Astrocyte (in vitro differentiated cells and primary cell): ENCODE data around the gene MVP. TPM values are rescaled to one million over a fixed set of nuclear protein-coding genes. Genes with fewer than 3 reads are reported as not detected.

ENCODE experiments used
- DNase-seq: peaks from one replicate; pipeline ENCODE4 v3.0.0-alpha.2; 2010; ENCODE audit warnings: low read depth
- FAIRE-seq: peaks from 2 replicates; lab custom pipeline; 2011; peaks lifted over from hg19 to GRCh38; lab: Jason Lieb, UNC
- H2AFZ ChIP-seq: 2 replicates; pipeline ENCODE4 v1.6.0; 2012; ENCODE audit warnings: low read depth, low read length, inconsistent platforms
- H3K27ac ChIP-seq: 2 replicates; pipeline ENCODE4 v1.5.1; 2011; ENCODE audit warnings: low read depth, low read length, inconsistent platforms
- H3K27me3 ChIP-seq: 2 replicates; pipeline ENCODE4 v1.6.0; 2011; ENCODE audit warnings: low read length, inconsistent platforms; ENCODE audit not compliant: insufficient read depth
- H3K36me3 ChIP-seq: 2 replicates; pipeline ENCODE4 v1.5.1; 2011; ENCODE audit warnings: low read length, inconsistent platforms; ENCODE audit not compliant: insufficient read depth
- H3K4me1 ChIP-seq: 2 replicates; pipeline ENCODE4 v1.5.1; 2011; ENCODE audit warnings: low read length, inconsistent platforms; ENCODE audit not compliant: insufficient read depth
- H3K4me2 ChIP-seq: 2 replicates; pipeline ENCODE4 v1.6.0; 2012; ENCODE audit warnings: low read length, inconsistent platforms
- H3K4me3 ChIP-seq: 2 replicates; pipeline ENCODE4 v1.5.1; 2011; ENCODE audit warnings: low read depth, mild to moderate bottlenecking, low read length, inconsistent platforms; ENCODE audit not compliant: insufficient read depth
- H3K79me2 ChIP-seq: 2 replicates; pipeline ENCODE4 v1.6.0; 2012; ENCODE audit warnings: mild to moderate bottlenecking, low read length, inconsistent platforms; ENCODE audit not compliant: insufficient read depth
- H3K9ac ChIP-seq: 2 replicates; pipeline ENCODE4 v1.6.0; 2012; ENCODE audit warnings: mild to moderate bottlenecking, low read length, inconsistent platforms
- H3K9me3 ChIP-seq: 2 replicates; pipeline ENCODE4 v1.5.1; 2012; ENCODE audit warnings: low read depth, mild to moderate bottlenecking, low read length, inconsistent platforms; ENCODE audit not compliant: insufficient read depth
- H4K20me1 ChIP-seq: 2 replicates; pipeline ENCODE4 v1.6.0; 2012; ENCODE audit warnings: low read length, inconsistent platforms; ENCODE audit not compliant: insufficient read depth
- H3K27ac Mint-ChIP-seq: one replicate; pipeline ENCODE4 v1.8.0; 2021; ENCODE audit warnings: mild to moderate bottlenecking, mixed read lengths; ENCODE audit not compliant: unreplicated experiment
- H3K27me3 Mint-ChIP-seq: one replicate; pipeline ENCODE4 v1.8.0; 2021; ENCODE audit warnings: low read depth, mixed read lengths; ENCODE audit not compliant: unreplicated experiment
- H3K36me3 Mint-ChIP-seq: one replicate; pipeline ENCODE4 v1.8.0; 2021; ENCODE audit warnings: low read depth, mixed read lengths; ENCODE audit not compliant: unreplicated experiment
- H3K4me1 Mint-ChIP-seq: one replicate; pipeline ENCODE4 v1.8.0; 2021; ENCODE audit warnings: low read depth, mixed read lengths; ENCODE audit not compliant: unreplicated experiment
- H3K4me3 Mint-ChIP-seq: one replicate; pipeline ENCODE4 v1.8.0; 2021; ENCODE audit warnings: mild to moderate bottlenecking, moderate library complexity, mixed read lengths; ENCODE audit not compliant: unreplicated experiment
- H3K9me3 Mint-ChIP-seq: one replicate; pipeline ENCODE4 v1.8.0; 2021; ENCODE audit warnings: mild to moderate bottlenecking, mixed read lengths; ENCODE audit not compliant: unreplicated experiment
- EZH2 ChIP-seq: IDR thresholded peaks from 2 replicates; pipeline ENCODE4 v1.6.1; 2012; ENCODE audit warnings: mild to moderate bottlenecking, low read length, inconsistent platforms; ENCODE audit not compliant: insufficient read depth
- total RNA-seq: library from RNA; stranded (reverse); gene quantifications from 2 replicates; pipeline ENCODE4 v1.2.1, GENCODE V29; 2021
- TF ChIP-seq, protein P1 (sequence below): IDR thresholded peaks from 2 replicates; pipeline ENCODE4 v1.5.1; 2011; ENCODE audit warnings: low read depth, mild to moderate bottlenecking, inconsistent platforms, low read length, moderate library complexity; ENCODE audit not compliant: insufficient read depth

Gene MVP
- total RNA-seq, 1 donor from 2014 or later: 38.7 TPM

DNA sequence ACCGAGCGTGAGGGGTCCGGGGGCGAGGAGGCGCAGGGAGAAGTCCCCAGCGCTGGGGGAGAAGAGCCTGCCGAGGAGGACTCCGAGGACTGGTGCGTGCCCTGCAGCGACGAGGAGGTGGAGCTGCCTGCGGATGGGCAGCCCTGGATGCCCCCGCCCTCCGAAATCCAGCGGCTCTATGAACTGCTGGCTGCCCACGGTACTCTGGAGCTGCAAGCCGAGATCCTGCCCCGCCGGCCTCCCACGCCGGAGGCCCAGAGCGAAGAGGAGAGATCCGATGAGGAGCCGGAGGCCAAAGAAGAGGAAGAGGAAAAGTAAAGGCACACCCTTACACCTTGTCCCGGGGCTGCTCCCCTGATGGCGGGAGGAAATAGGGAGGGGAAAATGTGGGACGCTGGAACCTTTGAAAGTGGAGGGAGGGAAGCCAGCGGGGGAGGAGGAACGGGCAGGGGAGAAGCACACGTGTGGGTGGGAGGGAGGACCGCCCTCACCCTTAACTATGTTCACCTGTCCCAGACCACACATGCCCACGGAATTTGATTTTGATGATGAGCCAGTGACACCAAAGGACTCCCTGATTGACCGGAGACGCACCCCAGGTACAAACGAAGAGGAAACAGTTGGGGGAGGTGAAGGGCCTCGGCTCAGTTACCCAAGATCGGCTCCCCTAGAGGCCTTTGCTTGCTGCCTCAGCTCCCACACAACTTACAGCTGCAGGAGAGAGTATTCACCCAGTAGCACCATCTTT, 3.4 kb upstream of the MVP start:
- Histone ChIP-seq H3K4me1 (peaks cover 29% of the 10 kb centered on the region), H4K20me1 (peaks cover 6% of the 10 kb centered on the region), H3K9me3 (no peaks in the 10 kb centered on the region), H3K4me3 (peak overlapping the region; percentile 79), H3K27me3 (no peaks in the 10 kb centered on the region), H3K27ac (peak overlapping the region; percentile 85), H2AFZ (peak overlapping the region; percentile 93), H3K79me2 (peaks cover 58% of the 10 kb centered on the region), H3K4me2 (peak overlapping the region; percentile 93), H3K36me3 (peaks cover 4% of the 10 kb centered on the region), H3K9ac (peak overlapping the region; percentile 83)
- DNase-seq (no peak), FAIRE-seq (no peak)
- H3K27ac Mint-ChIP-seq: peak overlapping the region; percentile 41
- no peaks in the 10 kb centered on the region for H3K27me3 Mint-ChIP-seq
- H3K4me3 Mint-ChIP-seq: peak overlapping the region; percentile 89
- TF ChIP-seq, protein P1, sequence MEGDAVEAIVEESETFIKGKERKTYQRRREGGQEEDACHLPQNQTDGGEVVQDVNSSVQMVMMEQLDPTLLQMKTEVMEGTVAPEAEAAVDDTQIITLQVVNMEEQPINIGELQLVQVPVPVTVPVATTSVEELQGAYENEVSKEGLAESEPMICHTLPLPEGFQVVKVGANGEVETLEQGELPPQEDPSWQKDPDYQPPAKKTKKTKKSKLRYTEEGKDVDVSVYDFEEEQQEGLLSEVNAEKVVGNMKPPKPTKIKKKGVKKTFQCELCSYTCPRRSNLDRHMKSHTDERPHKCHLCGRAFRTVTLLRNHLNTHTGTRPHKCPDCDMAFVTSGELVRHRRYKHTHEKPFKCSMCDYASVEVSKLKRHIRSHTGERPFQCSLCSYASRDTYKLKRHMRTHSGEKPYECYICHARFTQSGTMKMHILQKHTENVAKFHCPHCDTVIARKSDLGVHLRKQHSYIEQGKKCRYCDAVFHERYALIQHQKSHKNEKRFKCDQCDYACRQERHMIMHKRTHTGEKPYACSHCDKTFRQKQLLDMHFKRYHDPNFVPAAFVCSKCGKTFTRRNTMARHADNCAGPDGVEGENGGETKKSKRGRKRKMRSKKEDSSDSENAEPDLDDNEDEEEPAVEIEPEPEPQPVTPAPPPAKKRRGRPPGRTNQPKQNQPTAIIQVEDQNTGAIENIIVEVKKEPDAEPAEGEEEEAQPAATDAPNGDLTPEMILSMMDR: no peak
- peaks cover 26% of the 10 kb centered on the region for H3K4me1 Mint-ChIP-seq
- peaks cover 8% of the 10 kb centered on the region for H3K36me3 Mint-ChIP-seq
- H3K9me3 Mint-ChIP-seq: no peaks in the 10 kb centered on the region

DNA sequence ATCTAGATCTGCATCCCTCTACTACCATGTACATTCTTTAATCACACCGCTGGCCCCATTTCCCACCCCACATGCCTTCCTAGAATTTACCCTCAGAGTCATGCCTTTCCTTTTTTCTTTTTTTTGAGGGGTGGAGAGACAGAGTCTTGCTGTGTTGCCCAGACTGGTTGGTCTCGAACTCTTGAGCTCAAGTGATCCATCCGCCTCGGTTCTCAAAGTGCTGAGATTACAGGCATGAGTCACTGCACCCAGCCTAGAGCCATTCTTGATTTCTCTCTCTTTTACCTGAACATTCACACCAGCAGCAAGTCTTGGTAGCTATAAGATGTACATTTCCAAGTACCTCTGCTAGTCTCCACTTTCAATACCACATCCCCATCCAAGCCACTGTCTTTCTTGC, 2.2 kb upstream of the MVP start:
- no peak overlapping the region for H2AFZ ChIP-seq
- H3K9ac ChIP-seq: no peak overlapping the region
- H3K9me3 Mint-ChIP-seq: no peaks in the 10 kb centered on the region
- DNase-seq: no peak
- H3K27me3 ChIP-seq: no peaks in the 10 kb centered on the region
- peaks cover 30% of the 10 kb centered on the region for H3K4me1 Mint-ChIP-seq
- H3K36me3 Mint-ChIP-seq: peaks cover 8% of the 10 kb centered on the region
- peaks cover 4% of the 10 kb centered on the region for H3K36me3 ChIP-seq
- no peak for FAIRE-seq
- peak overlapping the region; percentile 89 for H3K4me3 Mint-ChIP-seq
- H3K27me3 Mint-ChIP-seq: no peaks in the 10 kb centered on the region
- no peak overlapping the region for H3K4me3 ChIP-seq
- H4K20me1 ChIP-seq: peaks cover 6% of the 10 kb centered on the region
- H3K9me3 ChIP-seq: no peaks in the 10 kb centered on the region
- peak overlapping the region; percentile 28 for H3K27ac Mint-ChIP-seq
- peaks cover 40% of the 10 kb centered on the region for H3K4me1 ChIP-seq
- peaks cover 71% of the 10 kb centered on the region for H3K79me2 ChIP-seq
- peak overlapping the region; percentile 34 for H3K4me2 ChIP-seq
- TF ChIP-seq, protein P1: no peak
- TF ChIP-seq EZH2: no peak
- H3K27ac ChIP-seq: no peak overlapping the region

DNA sequence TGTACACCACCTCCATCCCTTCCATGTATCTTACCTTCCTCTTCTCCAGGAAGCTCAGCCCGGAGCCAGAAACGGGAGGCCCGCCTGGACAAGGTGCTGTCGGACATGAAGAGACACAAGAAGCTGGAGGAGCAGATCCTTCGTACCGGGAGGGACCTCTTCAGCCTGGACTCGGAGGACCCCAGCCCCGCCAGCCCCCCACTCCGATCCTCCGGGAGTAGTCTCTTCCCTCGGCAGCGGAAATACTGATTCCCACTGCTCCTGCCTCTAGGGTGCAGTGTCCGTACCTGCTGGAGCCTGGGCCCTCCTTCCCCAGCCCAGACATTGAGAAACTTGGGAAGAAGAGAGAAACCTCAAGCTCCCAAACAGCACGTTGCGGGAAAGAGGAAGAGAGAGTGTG, 756 bp upstream of the MVP start:
- peaks cover 82% of the 10 kb centered on the region for H3K79me2 ChIP-seq
- DNase-seq (no peak), FAIRE-seq (no peak)
- peaks cover 52% of the 10 kb centered on the region for H3K4me1 ChIP-seq
- peaks cover 26% of the 10 kb centered on the region for H3K4me1 Mint-ChIP-seq
- H3K27me3 ChIP-seq: no peaks in the 10 kb centered on the region
- H3K9me3 Mint-ChIP-seq: no peaks in the 10 kb centered on the region
- peaks cover 9% of the 10 kb centered on the region for H4K20me1 ChIP-seq
- peaks cover 8% of the 10 kb centered on the region for H3K36me3 Mint-ChIP-seq
- H3K27ac ChIP-seq: no peak overlapping the region
- H3K4me3 Mint-ChIP-seq: peak overlapping the region; percentile 87
- H3K36me3 ChIP-seq: peaks cover 4% of the 10 kb centered on the region
- no peak overlapping the region for H3K27ac Mint-ChIP-seq
- H3K4me2 ChIP-seq: peak overlapping the region; percentile 92
- peak overlapping the region; percentile 85 for H3K4me3 ChIP-seq
- no peaks in the 10 kb centered on the region for H3K27me3 Mint-ChIP-seq
- TF ChIP-seq, protein P1: no peak
- TF ChIP-seq EZH2: no peak
- H2AFZ ChIP-seq: no peak overlapping the region
- H3K9me3 ChIP-seq: no peaks in the 10 kb centered on the region
- peak overlapping the region; percentile 79 for H3K9ac ChIP-seq
